HEK293T (cell line): ENCODE results near the gene OSGEPL1.

ENCODE experiments used
- FOXA1 ChIP-seq: fragments of 450-650 bp; IDR thresholded peaks from 2 replicates; pipeline ENCODE4 v1.6.1; 2016; ENCODE audit warnings: mild to moderate bottlenecking
- HDGF ChIP-seq: fragments of 450-650 bp; IDR thresholded peaks from 2 replicates; pipeline ENCODE4 v1.6.1; 2017; ENCODE audit warnings: antibody characterized with exemption, borderline replicate concordance
- TARDBP ChIP-seq: fragments of 450-650 bp; IDR thresholded peaks from 2 replicates; pipeline ENCODE4 v1.6.1; 2016
- TF ChIP-seq, protein P1 (sequence below): fragments of 450-650 bp; IDR thresholded peaks from 2 replicates; pipeline ENCODE4 v1.6.1; 2016

GRCh38 chr2:189799531-189799930 lies 36.9 kb upstream of the OSGEPL1 start:
- TF ChIP-seq FOXA1: no peak
- TF ChIP-seq, protein P1, sequence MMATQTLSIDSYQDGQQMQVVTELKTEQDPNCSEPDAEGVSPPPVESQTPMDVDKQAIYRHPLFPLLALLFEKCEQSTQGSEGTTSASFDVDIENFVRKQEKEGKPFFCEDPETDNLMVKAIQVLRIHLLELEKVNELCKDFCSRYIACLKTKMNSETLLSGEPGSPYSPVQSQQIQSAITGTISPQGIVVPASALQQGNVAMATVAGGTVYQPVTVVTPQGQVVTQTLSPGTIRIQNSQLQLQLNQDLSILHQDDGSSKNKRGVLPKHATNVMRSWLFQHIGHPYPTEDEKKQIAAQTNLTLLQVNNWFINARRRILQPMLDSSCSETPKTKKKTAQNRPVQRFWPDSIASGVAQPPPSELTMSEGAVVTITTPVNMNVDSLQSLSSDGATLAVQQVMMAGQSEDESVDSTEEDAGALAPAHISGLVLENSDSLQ: no peak
- no peak for TF ChIP-seq TARDBP
- TF ChIP-seq HDGF: no peak
